Anterior cingulate cortex (tissue), 58 donors: ENCODE data around the gene KIAA0586.
"Not testable (repeated sequence)": the region's sequence is repeated elsewhere in the genome, so short reads cannot be mapped to it uniquely, and the experiment has no call there.

Source experiments
- DNase-seq, 58 donors: peaks; one replicate each; lab custom pipeline; 2025; lab: John Stamatoyannopoulos, UW

The KIAA0586 gene

GRCh38 chr14:58540749-58541632 lies 113.5 kb downstream of the KIAA0586 start:
- DNase-seq: no peak

GRCh38 chr14:58541633-58542022 lies 114.1 kb downstream of the KIAA0586 start:
- no peak for DNase-seq

GRCh38 chr14:58543253-58543652 lies 115.7 kb downstream of the KIAA0586 start:
- no peak for DNase-seq

- no peak for DNase-seq
Measured at GRCh38 chr14:58547649-58548048, 120.1 kb downstream of the KIAA0586 start.

GRCh38 chr14:58549105-58549757 lies 121.7 kb downstream of the KIAA0586 start:
- no peak for DNase-seq

- no peak for DNase-seq
Measured at GRCh38 chr14:58553959-58554358, 126.4 kb downstream of the KIAA0586 start.

GRCh38 chr14:58555647-58556046 lies 128.1 kb downstream of the KIAA0586 start:
- no peak for DNase-seq

GRCh38 chr14:58557242-58557641 lies 129.7 kb downstream of the KIAA0586 start:
- DNase-seq: no peak

- no peak for DNase-seq
Measured at GRCh38 chr14:58560208-58560607, 132.7 kb downstream of the KIAA0586 start.

GRCh38 chr14:58562141-58562540 lies 134.6 kb downstream of the KIAA0586 start:
- DNase-seq: no peak

GRCh38 chr14:58563978-58564377 lies 136.5 kb downstream of the KIAA0586 start:
- DNase-seq: no peak

- no peak for DNase-seq
Measured at GRCh38 chr14:58565832-58566231, 138.3 kb downstream of the KIAA0586 start.

- no peak for DNase-seq
Measured at GRCh38 chr14:58566979-58567378, 139.5 kb downstream of the KIAA0586 start.

GRCh38 chr14:58568322-58568721 lies 140.8 kb downstream of the KIAA0586 start:
- DNase-seq: no peak

- DNase-seq: no peak
Measured at GRCh38 chr14:58571256-58571655, 143.7 kb downstream of the KIAA0586 start.

GRCh38 chr14:58571769-58572472 lies 144.4 kb downstream of the KIAA0586 start:
- DNase-seq: no peak

- no peak for DNase-seq
Measured at GRCh38 chr14:58572473-58572853, 144.9 kb downstream of the KIAA0586 start.

GRCh38 chr14:58572863-58573262 lies 145.3 kb downstream of the KIAA0586 start:
- DNase-seq: no peak

- DNase-seq: no peak
Measured at GRCh38 chr14:58574623-58575022, 147.1 kb downstream of the KIAA0586 start.

- DNase-seq: no peak
Measured at GRCh38 chr14:58575956-58576355, 148.4 kb downstream of the KIAA0586 start.

- DNase-seq: not testable (repeated sequence)
Measured at GRCh38 chr14:58580035-58580434, 152.5 kb downstream of the KIAA0586 start.
